ENCODE measurements around the gene BBLN. TPM values are rescaled to one million over a fixed set of nuclear protein-coding genes. Genes with fewer than 3 reads are reported as not detected.

BBLN gene
- total RNA-seq, 1 donor from 2014 or later, result 406 TPM

- no peak for TF ChIP-seq CTCF (IDR thresholded peaks at IDR 0.05; ENCODE audit: insufficient read depth, low read length, poor library complexity, severe bottlenecking)
- no peak overlapping the region for H3K4me3 ChIP-seq (ENCODE audit: low read depth, low read length)
- H3K27me3 ChIP-seq (ENCODE audit: control insufficient read depth, insufficient read depth, low read length), result no peaks in the 10 kb centered on the region
- no peak for DNase-seq (ENCODE audit: low read depth)
- peaks cover 1% of the 10 kb centered on the region for H3K36me3 ChIP-seq (ENCODE audit: control insufficient read depth, insufficient read depth, low read length)
Measured at GRCh38 chr9:128124451-128124850, 35.6 kb upstream of the BBLN start.

DNA sequence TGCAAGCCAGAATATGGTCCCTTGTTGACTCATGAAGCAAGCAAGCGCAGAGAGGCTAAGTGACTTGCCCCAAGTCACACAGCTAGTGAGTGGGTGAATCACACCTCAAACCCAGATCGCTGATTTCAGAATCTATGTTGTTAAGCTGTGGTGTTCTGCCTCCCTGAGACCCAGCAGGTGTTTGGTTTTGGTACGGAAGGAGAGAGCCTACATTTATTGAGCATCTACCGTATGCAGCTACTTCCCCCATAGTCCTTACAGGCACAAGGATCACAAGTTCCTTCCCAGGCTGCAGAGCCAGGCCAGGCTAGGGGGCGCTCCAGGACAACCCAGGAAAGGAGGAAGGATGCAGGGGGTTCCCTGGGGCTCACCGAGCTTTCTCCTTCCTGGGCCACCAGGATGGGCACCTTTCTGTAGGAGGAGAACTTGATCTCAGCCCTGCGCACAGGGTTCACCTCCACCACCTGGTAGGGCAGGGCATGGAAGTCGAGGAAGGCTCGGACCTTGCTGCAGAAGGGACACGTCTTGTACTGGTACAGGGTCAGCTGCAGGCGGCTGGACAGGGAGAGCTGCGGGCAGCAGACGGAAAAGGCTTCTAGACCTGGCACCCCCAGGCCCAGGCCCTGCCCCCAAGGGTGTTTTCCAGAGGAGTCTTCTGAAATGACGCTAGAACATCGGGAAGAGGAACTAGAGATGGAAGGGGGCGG, 35.0 kb upstream of the BBLN start:
- peak; percentile 77 for TF ChIP-seq CTCF (IDR thresholded peaks at IDR 0.05; ENCODE audit: insufficient read depth, low read length, poor library complexity, severe bottlenecking)
- Histone ChIP-seq H3K4me3 (ENCODE audit: low read depth, low read length) (no peak overlapping the region), H3K27me3 (ENCODE audit: control insufficient read depth, insufficient read depth, low read length) (no peaks in the 10 kb centered on the region), H3K36me3 (ENCODE audit: control insufficient read depth, insufficient read depth, low read length) (peaks cover 1% of the 10 kb centered on the region)
- DNase-seq (ENCODE audit: low read depth), result no peak

GRCh38 chr9:128125580-128126354, 34.3 kb upstream of the BBLN start:
- no peak overlapping the region for H3K4me3 ChIP-seq (ENCODE audit: low read depth, low read length)
- no peaks in the 10 kb centered on the region for H3K27me3 ChIP-seq (ENCODE audit: control insufficient read depth, insufficient read depth, low read length)
- DNase-seq (ENCODE audit: low read depth), result no peak
- TF ChIP-seq CTCF (IDR thresholded peaks at IDR 0.05; ENCODE audit: insufficient read depth, low read length, poor library complexity, severe bottlenecking), result no peak
- H3K36me3 ChIP-seq (ENCODE audit: control insufficient read depth, insufficient read depth, low read length), result peaks cover 1% of the 10 kb centered on the region

DNA sequence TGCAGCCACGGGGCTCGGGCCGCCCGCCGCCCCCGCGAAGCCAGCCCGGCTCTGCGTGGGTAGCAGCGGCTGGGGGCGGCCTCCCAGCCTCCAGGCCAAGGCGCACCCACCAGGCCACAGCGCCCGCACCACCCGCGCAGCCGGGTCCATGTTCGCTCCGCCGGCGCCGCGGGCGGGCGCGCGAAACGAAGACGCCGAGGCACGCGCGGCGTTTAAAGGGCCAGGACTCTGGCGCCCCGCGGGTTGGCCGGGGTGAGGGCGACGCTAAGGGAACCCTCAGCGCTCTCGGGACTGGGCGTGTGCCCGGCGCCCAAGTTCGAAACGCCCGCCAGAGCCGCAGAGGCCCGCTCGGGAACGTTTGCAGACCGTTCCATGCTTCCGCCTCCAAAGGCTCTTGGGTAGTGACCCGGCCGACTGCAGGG, 32.5 kb upstream of the BBLN start, which contains the start of gene PTGES2:
Gene PTGES2, minus strand, starts transcription at position 162 of the 422 bp plus-strand sequence. Its CDS starts 12 bp downstream, at position 150.
- no peak for TF ChIP-seq CTCF (IDR thresholded peaks at IDR 0.05; ENCODE audit: insufficient read depth, low read length, poor library complexity, severe bottlenecking)
- H3K36me3 ChIP-seq (ENCODE audit: control insufficient read depth, insufficient read depth, low read length), result no peaks in the 10 kb centered on the region
- no peaks in the 10 kb centered on the region for H3K27me3 ChIP-seq (ENCODE audit: control insufficient read depth, insufficient read depth, low read length)
- no peak for DNase-seq (ENCODE audit: low read depth)
- H3K4me3 ChIP-seq (ENCODE audit: low read depth, low read length), result peak within 1 kb of the TSS; percentile 80

DNA sequence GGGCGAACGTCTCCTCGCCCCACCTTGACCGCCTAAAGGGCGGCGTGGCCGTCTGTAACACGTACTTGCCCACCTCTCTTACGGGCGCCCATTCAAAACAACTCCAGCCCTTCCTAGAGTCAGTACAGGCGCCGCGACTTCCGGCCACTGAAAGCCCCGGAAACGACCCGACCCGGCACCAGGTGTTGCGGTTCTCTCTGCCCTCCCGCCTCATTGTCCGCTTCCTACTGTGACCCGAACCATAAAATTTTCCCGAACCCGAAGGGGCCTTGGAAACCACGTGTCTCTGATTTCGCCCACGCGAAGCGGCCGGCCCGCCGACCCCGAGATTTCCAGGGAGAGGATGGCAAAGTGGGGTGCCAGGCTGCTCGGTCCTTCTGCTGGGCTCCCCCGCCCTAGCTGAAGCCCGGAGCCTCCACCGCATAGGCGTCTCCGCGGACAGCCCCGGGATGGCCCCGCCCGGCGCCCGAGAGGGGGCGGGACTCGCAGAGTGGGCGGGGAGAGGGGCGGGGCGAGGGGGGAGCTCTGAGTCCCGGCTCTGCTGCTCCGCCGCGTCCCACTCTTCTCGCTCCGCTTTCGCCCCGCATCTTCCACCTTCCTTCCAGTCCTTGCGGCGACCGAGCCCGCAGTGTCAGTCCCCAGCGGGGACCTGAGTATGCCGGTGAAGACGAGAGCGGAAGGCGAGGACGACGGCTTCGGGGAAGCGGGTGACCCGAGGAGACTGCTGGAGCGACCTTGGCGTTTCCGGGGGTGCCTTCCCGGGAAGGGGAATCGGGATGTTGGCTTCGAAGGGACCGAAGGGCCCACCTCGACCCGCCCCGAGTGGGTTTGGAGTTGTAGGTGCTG, 31.9 kb upstream of the BBLN start:
- no peaks in the 10 kb centered on the region for H3K27me3 ChIP-seq (ENCODE audit: control insufficient read depth, insufficient read depth, low read length)
- DNase-seq (ENCODE audit: low read depth), result no peak
- H3K36me3 ChIP-seq (ENCODE audit: control insufficient read depth, insufficient read depth, low read length), result no peaks in the 10 kb centered on the region
- no peak for TF ChIP-seq CTCF (IDR thresholded peaks at IDR 0.05; ENCODE audit: insufficient read depth, low read length, poor library complexity, severe bottlenecking)
- peak overlapping the region; percentile 80 for H3K4me3 ChIP-seq (ENCODE audit: low read depth, low read length)

All from kidney epithelial cell (primary cell).